C4-2B (cell line): ENCODE data around the gene LSAMP.

ENCODE experiments used
- H3K27ac ChIP-seq: fragments of 450-650 bp; 2 replicates; pipeline ENCODE4 v1.5.1; 2017
- CTCF ChIP-seq: fragments of 450-650 bp; conservative IDR thresholded peaks from 2 replicates; pipeline ENCODE4 v1.5.1; 2017; ENCODE audit warnings: mild to moderate bottlenecking
- ZFX ChIP-seq: fragments of 450-650 bp; IDR thresholded peaks from 2 replicates; pipeline ENCODE4 v1.6.1; 2017

Gene LSAMP

DNA sequence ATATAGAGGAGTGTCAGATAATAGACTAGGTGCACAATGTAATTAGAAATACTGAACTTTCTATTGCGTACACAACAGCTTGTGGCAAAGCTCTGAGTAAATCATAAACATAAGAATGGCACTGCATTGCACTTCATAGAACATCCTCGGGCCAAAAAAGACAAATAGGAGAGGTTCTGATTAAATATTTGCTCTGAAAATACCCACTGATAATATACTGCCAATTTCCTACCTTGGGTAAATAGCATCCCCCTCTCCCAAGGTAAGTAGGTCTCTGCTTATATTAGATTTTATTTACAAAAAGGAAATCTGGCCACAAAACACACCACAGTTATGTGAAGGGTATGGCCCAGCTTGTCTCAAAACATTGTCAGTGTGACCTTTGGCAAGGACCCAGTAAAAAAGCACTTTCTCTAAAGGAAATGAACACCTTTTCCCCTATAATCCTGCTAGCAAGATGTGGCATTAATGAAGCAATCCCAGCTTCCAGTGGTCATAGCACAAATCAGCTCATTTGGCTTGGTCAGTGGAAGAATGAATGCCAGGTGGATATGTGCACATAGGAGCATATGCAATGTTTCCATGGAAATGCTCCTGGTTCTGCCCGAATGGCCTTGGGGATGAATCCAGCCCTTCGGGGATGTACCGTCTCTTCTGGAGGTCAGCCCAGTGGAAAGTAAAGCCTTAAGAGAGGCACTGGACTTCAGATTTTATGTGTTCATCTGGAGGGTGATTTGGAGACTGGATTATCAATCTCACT lies 315.9 kb downstream of the LSAMP start:
- TF ChIP-seq ZFX (no peak), CTCF (no peak)
- no peak overlapping the region for H3K27ac ChIP-seq

- TF ChIP-seq CTCF, result no peak
- TF ChIP-seq ZFX, result no peak
- no peak overlapping the region for H3K27ac ChIP-seq
Observed at GRCh38 chr3:116127464-116127863, 317.8 kb downstream of the LSAMP start.

DNA sequence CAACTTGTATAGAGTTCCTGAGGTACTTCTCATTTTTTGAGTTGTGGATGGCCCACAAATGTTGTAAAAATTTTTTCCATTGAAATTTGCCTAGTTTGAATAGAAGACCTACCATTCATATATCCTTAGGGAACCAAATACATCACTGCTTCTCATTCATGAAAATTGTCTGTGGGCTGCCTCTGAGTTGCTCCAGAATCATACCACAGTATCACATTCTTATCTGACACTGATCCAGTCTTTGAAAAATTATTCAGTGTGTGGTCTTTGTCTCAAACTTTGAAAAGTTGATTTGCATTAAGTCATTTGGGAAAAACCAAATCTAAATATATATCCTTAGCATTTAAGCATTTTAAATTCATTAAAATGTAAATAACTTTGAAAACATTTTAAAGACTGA lies 321.1 kb downstream of the LSAMP start:
- no peak overlapping the region for H3K27ac ChIP-seq
- TF ChIP-seq CTCF, result no peak
- TF ChIP-seq ZFX, result no peak

DNA sequence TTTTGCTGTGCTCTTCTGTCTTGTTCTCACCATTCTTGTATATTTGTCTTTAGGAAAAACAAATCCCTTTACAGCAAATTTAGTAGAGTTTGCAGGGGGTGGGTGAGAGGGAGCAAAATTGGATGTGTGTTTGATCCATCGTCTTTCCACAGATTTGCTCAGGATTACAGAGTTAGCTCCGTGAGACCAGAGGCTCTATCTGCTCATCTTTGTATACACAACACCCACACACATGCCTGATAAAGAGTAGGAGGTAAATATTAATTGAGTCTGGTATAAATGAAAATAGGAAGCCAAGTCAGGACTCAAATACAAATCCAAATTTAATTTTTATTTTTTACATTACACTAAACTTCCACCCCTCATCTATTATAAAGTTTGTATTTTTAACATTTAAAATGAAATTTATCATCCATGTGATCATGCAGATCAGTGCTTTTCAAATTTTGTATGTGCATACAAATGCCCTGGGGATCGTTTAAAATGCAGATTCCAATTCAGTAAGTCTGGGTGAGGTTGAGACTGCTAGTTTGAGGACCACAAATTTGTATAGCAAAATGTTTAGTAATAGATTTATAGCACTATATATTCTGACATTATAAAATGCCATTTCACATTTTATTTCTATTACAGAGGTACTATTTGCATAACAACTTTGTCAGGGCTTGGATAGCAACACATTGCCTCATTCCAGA lies 326.7 kb downstream of the LSAMP start:
- no peak for TF ChIP-seq ZFX
- no peak for TF ChIP-seq CTCF
- H3K27ac ChIP-seq, result no peak overlapping the region

DNA sequence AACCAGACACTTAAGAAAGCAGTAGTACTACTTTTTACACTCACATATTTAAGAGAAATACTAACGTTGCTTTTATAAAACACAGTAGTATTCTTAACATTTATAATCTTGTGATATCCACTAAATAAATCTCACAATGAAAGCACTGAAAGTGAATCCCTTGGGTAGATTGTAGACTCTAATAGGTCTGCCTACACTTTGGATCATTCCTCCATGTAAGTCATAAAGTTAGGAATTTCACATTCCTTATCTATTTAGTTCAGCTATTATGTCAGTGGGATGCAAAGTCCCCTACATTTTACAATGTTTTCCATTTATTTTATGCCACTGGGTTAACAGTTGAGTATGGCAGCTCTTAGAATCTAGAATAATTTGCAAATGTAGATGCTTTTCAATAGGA lies 330.7 kb downstream of the LSAMP start:
- H3K27ac ChIP-seq, result no peak overlapping the region
- TF ChIP-seq CTCF (no peak), ZFX (no peak)

DNA sequence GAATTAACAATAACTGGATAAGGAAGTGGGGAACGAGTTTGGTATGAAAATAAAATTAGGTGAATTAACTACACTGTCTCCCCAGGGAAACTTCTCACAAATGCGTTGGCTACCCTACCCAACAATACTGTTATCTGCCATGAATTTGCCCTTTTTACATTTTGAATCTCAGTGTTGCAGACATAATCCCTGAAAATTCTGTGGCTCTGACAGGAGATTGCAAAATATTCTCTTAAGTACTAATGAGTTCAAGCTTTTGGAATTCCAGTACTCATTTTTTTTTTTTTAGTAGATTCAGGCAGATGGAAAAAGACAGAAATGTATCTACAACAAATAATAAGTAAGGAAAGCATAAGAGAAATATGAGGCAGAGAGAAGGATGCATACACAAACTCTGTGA lies 332.6 kb downstream of the LSAMP start:
- H3K27ac ChIP-seq, result no peak overlapping the region
- TF ChIP-seq CTCF, result no peak
- TF ChIP-seq ZFX, result no peak

GRCh38 chr3:116111765-116112164 lies 333.5 kb downstream of the LSAMP start:
- no peak for TF ChIP-seq CTCF
- TF ChIP-seq ZFX, result no peak
- H3K27ac ChIP-seq, result no peak overlapping the region
